H1 (cell line): ENCODE results near the gene ZMIZ1. TPM values are rescaled to one million over a fixed set of nuclear protein-coding genes. Genes with fewer than 3 reads are reported as not detected.

Experiments
- CTCF ChIA-PET: fragments of 300-600 bp; sonication (Branson Sonifier 250); formaldehyde crosslinking; loops from one replicate; lab custom pipeline; 2021; ENCODE audit not compliant: partially characterized antibody; lab: Charles Lee
- POLR2A ChIA-PET: fragments of 300-600 bp; sonication (Branson Sonifier 250); formaldehyde crosslinking; loops from one replicate; lab custom pipeline; 2021; ENCODE audit warnings: inconsistent platforms; ENCODE audit not compliant: partially characterized antibody; lab: Charles Lee
- DNase-seq, 2 experiments: peaks; one replicate each; pipeline versions ENCODE4 v3.0.0 to v3.0.0-alpha.2; 2010 to 2022; ENCODE audit warnings: low spot score in 2 of 2, low read depth in 1 of 2, mixed read lengths in 1 of 2
- FAIRE-seq: peaks from 2 replicates; lab custom pipeline; 2011; peaks lifted over from hg19 to GRCh38; lab: Jason Lieb, UNC
- H2AFZ ChIP-seq: 2 replicates; pipeline ENCODE4 v1.8.1; 2012; ENCODE audit warnings: low read length, inconsistent platforms
- H2AK5ac ChIP-seq: 2 replicates; pipeline ENCODE4 v1.6.1; 2013; ENCODE audit warnings: low read depth, low read length
- H2BK120ac ChIP-seq: replicated peaks from 2 replicates; pipeline ENCODE3; 2013; ENCODE audit warnings: low read depth, low read length, inconsistent platforms
- H2BK12ac ChIP-seq: 2 replicates; pipeline ENCODE4 v1.6.1; 2013; ENCODE audit warnings: low read depth, low read length
- H2BK15ac ChIP-seq: 2 replicates; pipeline ENCODE4 v1.6.1; 2013; ENCODE audit warnings: low read length
- H2BK20ac ChIP-seq: 2 replicates; pipeline ENCODE4 v1.6.1; 2013; ENCODE audit warnings: low read length
- H2BK5ac ChIP-seq: 2 replicates; pipeline ENCODE4 v1.6.1; 2013; ENCODE audit warnings: low read depth, low read length
- H3K14ac ChIP-seq: 2 replicates; pipeline ENCODE4 v1.6.1; 2013; ENCODE audit warnings: inconsistent platforms; ENCODE audit not compliant: insufficient read length
- H3K18ac ChIP-seq: 2 replicates; pipeline ENCODE4 v1.6.1; 2013; ENCODE audit warnings: low read length; ENCODE audit errors: extremely low read depth
- H3K23ac ChIP-seq: 2 replicates; pipeline ENCODE4 v1.6.1; 2013; ENCODE audit warnings: inconsistent platforms; ENCODE audit not compliant: insufficient read length
- H3K23me2 ChIP-seq: 2 replicates; pipeline ENCODE4 v1.6.1; 2013; ENCODE audit warnings: low read depth, low read length
- H3K27ac ChIP-seq: 2 replicates; pipeline ENCODE4 v1.6.1; 2011; ENCODE audit warnings: low read depth, low read length, inconsistent platforms
- H3K27me3 ChIP-seq, 4 experiments: replicated peaks in 1 of 4; 1 replicate in 1 of 4; 2 replicates in 3 of 4; pipeline versions ENCODE4 v1.6.1 to v1.8.1; 2011 to 2013; ENCODE audit warnings: low read length in 3 of 4, mild to moderate bottlenecking in 3 of 4, inconsistent platforms in 2 of 4, mixed read lengths in 2 of 4, moderate library complexity in 1 of 4; ENCODE audit not compliant: control insufficient read depth in 3 of 4, insufficient read depth in 3 of 4; ENCODE audit errors: extremely low read depth in 1 of 4
- H3K36me3 ChIP-seq, 4 experiments: 2 replicates each; pipeline versions ENCODE4 v1.6.1 to v1.8.1; 2011 to 2013; ENCODE audit warnings: mild to moderate bottlenecking in 4 of 4, low read length in 3 of 4, moderate library complexity in 2 of 4, control low read depth in 1 of 4, inconsistent platforms in 1 of 4; ENCODE audit not compliant: insufficient read depth in 4 of 4, control insufficient read depth in 2 of 4
- H3K4ac ChIP-seq: replicated peaks from 2 replicates; pipeline ENCODE3; 2013; ENCODE audit warnings: low read length, low read depth, mixed read lengths, inconsistent platforms; ENCODE audit not compliant: insufficient read length
- H3K4me1 ChIP-seq, 4 experiments: replicated peaks in 1 of 4; 1 replicate in 1 of 4; 2 replicates in 3 of 4; pipeline versions ENCODE4 v1.6.1 to v1.8.1; 2011 to 2013; ENCODE audit warnings: low read length in 3 of 4, inconsistent platforms in 2 of 4, mixed read lengths in 1 of 4; ENCODE audit not compliant: insufficient read depth in 4 of 4, control insufficient read depth in 3 of 4
- H3K4me2 ChIP-seq, 2 experiments: 2 replicates each; pipeline versions ENCODE4 v1.6.1 to v1.8.1; 2011 to 2013; ENCODE audit warnings: low read depth in 2 of 2, low read length in 2 of 2, control low read depth in 1 of 2, inconsistent platforms in 1 of 2, mild to moderate bottlenecking in 1 of 2; ENCODE audit not compliant: insufficient read depth in 1 of 2
- H3K4me3 ChIP-seq, 4 experiments: fragments of 200-600, 300-600 bp in 1 of 4; sonication (generic), shearing (Covaris generic), sonication (Bioruptor Twin) in 1 of 4; 2 replicates each; pipeline versions ENCODE4 v1.5.1 to v1.8.1; 2011 to 2016; ENCODE audit warnings: low read length in 4 of 4, low read depth in 3 of 4, control low read depth in 2 of 4, inconsistent platforms in 2 of 4, mild to moderate bottlenecking in 2 of 4, mixed read lengths in 1 of 4, moderate library complexity in 1 of 4; ENCODE audit not compliant: insufficient read depth in 2 of 4; ENCODE audit errors: extremely low read depth in 1 of 4
- H3K56ac ChIP-seq: replicated peaks from 2 replicates; pipeline ENCODE3; 2013; ENCODE audit warnings: low read depth, mild to moderate bottlenecking, mixed read lengths, low read length, inconsistent platforms; ENCODE audit not compliant: insufficient read length
- H3K79me1 ChIP-seq: 2 replicates; pipeline ENCODE4 v1.6.1; 2013; ENCODE audit warnings: low read depth, low read length, control low read depth
- H3K79me2 ChIP-seq, 2 experiments: 2 replicates each; pipeline versions ENCODE4 v1.6.1 to v1.8.1; 2012 to 2013; ENCODE audit warnings: low read length in 2 of 2, mild to moderate bottlenecking in 2 of 2, inconsistent platforms in 1 of 2; ENCODE audit not compliant: insufficient read depth in 2 of 2, control insufficient read depth in 1 of 2
- H3K9ac ChIP-seq, 4 experiments: replicated peaks in 1 of 4; 1 replicate in 1 of 4; 2 replicates in 3 of 4; pipeline versions ENCODE4 v1.6.1 to v1.8.1; 2011 to 2013; ENCODE audit warnings: low read depth in 3 of 4, low read length in 3 of 4, control low read depth in 2 of 4, mild to moderate bottlenecking in 2 of 4, moderate library complexity in 2 of 4, inconsistent platforms in 1 of 4; ENCODE audit errors: extremely low read depth in 1 of 4
- H3K9me3 ChIP-seq, 2 experiments: 2 replicates each; pipeline versions ENCODE4 v1.6.1 to v1.8.1; 2012 to 2013; ENCODE audit warnings: mild to moderate bottlenecking in 2 of 2, moderate library complexity in 2 of 2, control low read depth in 1 of 2, inconsistent platforms in 1 of 2, low read depth in 1 of 2, low read length in 1 of 2, mixed read lengths in 1 of 2; ENCODE audit not compliant: insufficient read depth in 2 of 2
- H4K20me1 ChIP-seq, 2 experiments: replicated peaks in 1 of 2; 2 replicates each; pipeline versions ENCODE3 to v1.8.1; 2011 to 2013; ENCODE audit warnings: inconsistent platforms in 2 of 2, low read length in 2 of 2, mild to moderate bottlenecking in 1 of 2; ENCODE audit not compliant: insufficient read depth in 2 of 2, control insufficient read depth in 1 of 2
- H4K5ac ChIP-seq: 2 replicates; pipeline ENCODE4 v1.6.1; 2013; ENCODE audit warnings: low read length, low read depth, mixed read lengths, inconsistent platforms; ENCODE audit not compliant: insufficient read length
- H4K8ac ChIP-seq: 2 replicates; pipeline ENCODE4 v1.8.0; 2013; ENCODE audit warnings: mild to moderate bottlenecking, moderate library complexity, low read length, inconsistent platforms; ENCODE audit not compliant: insufficient read depth; ENCODE audit errors: extremely low read depth
- H4K91ac ChIP-seq: replicated peaks from 2 replicates; pipeline ENCODE3; 2013; ENCODE audit warnings: low read length, mixed read lengths, inconsistent platforms; ENCODE audit not compliant: insufficient read length
- CBX8 ChIP-seq: fragments of 300-800, 300-1000 bp; sonication (generic); IDR thresholded peaks from 2 replicates; pipeline ENCODE4 v1.7.1; 2016; ENCODE audit warnings: low read depth, low read length, borderline replicate concordance
- CTCF ChIP-seq, 3 experiments: IDR thresholded peaks; 1 replicate in 2 of 3; 2 replicates in 1 of 3; pipeline versions ENCODE4 v1.5.1 to v1.6.1; 2011; ENCODE audit warnings: low read length in 3 of 3, mild to moderate bottlenecking in 3 of 3, inconsistent platforms in 2 of 3, low read depth in 1 of 3, moderate library complexity in 1 of 3; ENCODE audit not compliant: insufficient read depth in 1 of 3; ENCODE audit errors: control extremely low read depth in 1 of 3
- E2F6 ChIP-seq: IDR thresholded peaks from 2 replicates; pipeline ENCODE4 v1.6.1; 2012; ENCODE audit warnings: inconsistent platforms
- KDM1A ChIP-seq: fragments of 200-600, 300-600 bp; sonication (generic); IDR thresholded peaks from 2 replicates; pipeline ENCODE4 v1.7.1; 2016; ENCODE audit warnings: mild to moderate bottlenecking, low read length, borderline replicate concordance
- RAD21 ChIP-seq, 2 experiments: IDR thresholded peaks in 1 of 2; conservative IDR thresholded peaks in 1 of 2; 2 replicates each; pipeline ENCODE4 v1.6.1; 2011; ENCODE audit warnings: low read depth in 2 of 2, low read length in 2 of 2, improper control_type of control experiment in 1 of 2, inconsistent platforms in 1 of 2, mild to moderate bottlenecking in 1 of 2, moderate library complexity in 1 of 2
- WGBS, 2 experiments: shearing (Covaris generic) in 1 of 2; methylation state at CpG; one replicate each; pipeline versions ENCODE4 v1.1.6 to v1.1.7; 2013 to 2015; ENCODE audit warnings: low lambda C conversion rate in 2 of 2, mixed read lengths in 2 of 2, inconsistent platforms in 1 of 2, low coverage in 1 of 2, missing lambda C conversion rate in 1 of 2; ENCODE audit not compliant: insufficient replicate concordance in 2 of 2, insufficient coverage in 1 of 2, insufficient read length in 1 of 2; ENCODE audit errors: extremely low coverage in 1 of 2, missing lambda C conversion rate in 1 of 2; 5-methylcytosine and 5-hydroxymethylcytosine counted together
- polyA plus RNA-seq, 7 experiments: library from polyadenylated mRNA; depleted of rRNA in 3 of 7; stranded (reverse) in 5 of 7; unstranded in 2 of 7; fragments of >200 nt in 5 of 7; fragments of 200-250 nt in 2 of 7; gene quantifications; 1 replicate in 5 of 7; 2 replicates in 1 of 7; 4 replicates in 1 of 7; pipeline versions ENCODE4 v1.2.1 to v1.2.3, GENCODE V29; 2011 to 2013; ENCODE audit warnings: missing spikeins in 2 of 7, mixed read lengths in 2 of 7
- total RNA-seq: library from RNA; stranded (reverse); fragmentation: NEBNext Ultra II Directional; extraction: Animal tissue kit (Norgen Biotek cat#: 25700); gene quantifications from 2 replicates; pipeline ENCODE4 v1.2.1, GENCODE V29; 2021

ZMIZ1 gene
- total and polyA plus RNA-seq, 2 of the 8 experiments (the other 6 are each of a cell fraction or from before 2014, with no cell fraction given), result 8.1 to 28.0 TPM

DNA sequence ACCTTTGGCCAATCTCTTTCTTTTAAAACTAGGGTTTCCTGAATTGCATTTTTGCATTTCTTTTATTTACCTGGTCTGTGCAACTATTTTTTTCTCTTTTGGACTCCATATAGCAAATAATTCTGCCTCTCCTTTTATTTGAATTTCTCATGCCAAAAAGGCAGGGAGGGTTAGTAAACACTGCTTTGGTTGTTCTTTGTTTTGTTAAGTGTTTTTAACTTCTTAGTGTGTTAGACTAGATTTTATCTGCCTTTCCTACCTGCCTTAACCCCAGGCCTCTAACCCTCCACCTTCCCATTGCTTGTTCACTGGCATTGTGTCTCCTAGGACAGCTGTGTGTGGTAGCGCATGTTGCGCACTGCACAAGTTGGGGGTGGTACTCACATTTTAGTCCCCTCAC, 18.1 kb downstream of the ZMIZ1 start:
- ChIA-PET CTCF (interaction anchor here (0.8 to 1.8 kb wide), 5 partner anchors 10 to 108 kb away, joined by 3 to 7 read pairs (median 4); no protein-coding TSS in a partner anchor), POLR2A (no interaction called here)
- H3K36me3 ChIP-seq, result no peaks in the 10 kb centered on the region
- no peak overlapping the region for H2BK5ac ChIP-seq
- FAIRE-seq (no peak), DNase-seq (no peak)
- peaks cover 53% of the 10 kb centered on the region for H3K79me1 ChIP-seq
- no peak overlapping the region for H3K23ac ChIP-seq
- H3K27me3 ChIP-seq, result no peaks in the 10 kb centered on the region
- H3K18ac ChIP-seq, result no peak overlapping the region
- no peak overlapping the region for H2BK120ac ChIP-seq
- H4K20me1 ChIP-seq, result peaks cover 47 to 52% of the 10 kb centered on the region in 2 experiments
- no peak overlapping the region for H3K56ac ChIP-seq
- H3K4ac ChIP-seq, result no peak overlapping the region
- H3K4me1 ChIP-seq, result peaks cover 5 to 21% (median 15%) of the 10 kb centered on the region in 4 experiments
- H3K4me3 ChIP-seq, result no peak overlapping the region
- H4K5ac ChIP-seq, result no peak overlapping the region
- H3K9me3 ChIP-seq, result no peaks in the 10 kb centered on the region
- H3K27ac ChIP-seq, result no peak overlapping the region
- peaks cover 15 to 98% of the 10 kb centered on the region in 2 experiments for H3K79me2 ChIP-seq
- no peak overlapping the region for H4K91ac ChIP-seq
- H3K9ac ChIP-seq, result no peak overlapping the region
- TF ChIP-seq CBX8, result no peak
- 0 out of 2 replicates have a peak, but pooled peaks have one; percentile 21 for TF ChIP-seq KDM1A
- no peak for TF ChIP-seq E2F6
- TF ChIP-seq RAD21 (IDR thresholded peaks at IDR 0.05 in 1 of 2, conservative IDR thresholded peaks at IDR 0.05 in 1 of 2; ENCODE audit: low read depth in 2 of 2, low read length in 2 of 2), result no peak
- TF ChIP-seq CTCF (IDR thresholded peaks at IDR 0.05; ENCODE audit: control extremely low read depth in 1 of 3, insufficient read depth in 1 of 3, low read depth in 1 of 3, low read length in 3 of 3), result no peak
- TF ChIP-seq, all 59 proteins: peak for 1
- Histone ChIP-seq H4K8ac (no peak overlapping the region), H2AK5ac (peak overlapping the region; percentile 82; the same call in 1 of the 2 replicates), H2BK15ac (no peak overlapping the region), H2AFZ (no peak overlapping the region), H2BK12ac (0 out of 2 replicates have a peak overlapping the region, but pooled peaks have one; percentile 27), H3K23me2 (no peaks in the 10 kb centered on the region), H2BK20ac (no peak overlapping the region), H3K4me2 (no peak overlapping the region), H3K14ac (no peak overlapping the region)
- 93% methylated on average over 2 of the region's 2 CpGs; no CpG with 5 or more reads in 1 of the 2 experiments for WGBS, 2 experiments
